HL-60 (cell line): ENCODE data around the gene LRBA.

ENCODE experiments used
- GABPA ChIP-seq: IDR thresholded peaks from 2 replicates; pipeline ENCODE4 v1.6.1; 2012; ENCODE audit warnings: low read depth
- POLR2AphosphoS5 ChIP-seq: IDR thresholded peaks from 2 replicates; pipeline ENCODE4 v1.6.1; 2012; ENCODE audit warnings: low read depth
- SPI1 ChIP-seq: IDR thresholded peaks from 2 replicates; pipeline ENCODE4 v1.6.1; 2012; ENCODE audit warnings: low read depth, mild to moderate bottlenecking, borderline replicate concordance
- TF ChIP-seq, protein P1 (sequence below): IDR thresholded peaks from one replicate; pipeline ENCODE4 v1.5.1; 2011; ENCODE audit warnings: low read length, control low read depth, inconsistent platforms; ENCODE audit not compliant: insufficient read depth

DNA sequence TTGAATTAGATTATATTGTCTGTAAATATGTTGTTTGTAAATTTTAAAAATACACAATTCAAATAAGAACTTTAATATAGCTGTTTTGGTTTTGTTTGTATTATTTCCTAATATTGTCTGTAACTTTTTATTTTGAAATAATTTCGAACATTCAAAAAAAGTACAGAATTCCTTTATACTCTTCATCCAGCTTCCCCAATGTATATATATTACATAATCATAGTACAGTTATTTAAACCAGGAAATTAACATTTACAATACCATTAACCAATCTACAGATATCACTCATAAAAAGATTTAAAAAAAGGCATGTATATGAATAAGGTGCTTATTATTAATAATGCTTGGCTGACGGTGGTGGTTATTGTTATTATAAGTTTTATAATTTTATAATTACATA is 84.1 kb downstream of the LRBA start:
- TF ChIP-seq, protein P1, sequence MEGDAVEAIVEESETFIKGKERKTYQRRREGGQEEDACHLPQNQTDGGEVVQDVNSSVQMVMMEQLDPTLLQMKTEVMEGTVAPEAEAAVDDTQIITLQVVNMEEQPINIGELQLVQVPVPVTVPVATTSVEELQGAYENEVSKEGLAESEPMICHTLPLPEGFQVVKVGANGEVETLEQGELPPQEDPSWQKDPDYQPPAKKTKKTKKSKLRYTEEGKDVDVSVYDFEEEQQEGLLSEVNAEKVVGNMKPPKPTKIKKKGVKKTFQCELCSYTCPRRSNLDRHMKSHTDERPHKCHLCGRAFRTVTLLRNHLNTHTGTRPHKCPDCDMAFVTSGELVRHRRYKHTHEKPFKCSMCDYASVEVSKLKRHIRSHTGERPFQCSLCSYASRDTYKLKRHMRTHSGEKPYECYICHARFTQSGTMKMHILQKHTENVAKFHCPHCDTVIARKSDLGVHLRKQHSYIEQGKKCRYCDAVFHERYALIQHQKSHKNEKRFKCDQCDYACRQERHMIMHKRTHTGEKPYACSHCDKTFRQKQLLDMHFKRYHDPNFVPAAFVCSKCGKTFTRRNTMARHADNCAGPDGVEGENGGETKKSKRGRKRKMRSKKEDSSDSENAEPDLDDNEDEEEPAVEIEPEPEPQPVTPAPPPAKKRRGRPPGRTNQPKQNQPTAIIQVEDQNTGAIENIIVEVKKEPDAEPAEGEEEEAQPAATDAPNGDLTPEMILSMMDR = no peak
- TF ChIP-seq POLR2AphosphoS5 = no peak
- TF ChIP-seq SPI1 = no peak
- TF ChIP-seq GABPA = no peak
